NB4 (cell line): Measurements from ENCODE around the gene RAD51B.

Experiments
- MAX ChIP-seq: IDR thresholded peaks from 2 replicates; pipeline ENCODE4 v1.6.1; 2011; ENCODE audit warnings: low read depth, low read length
- MYC ChIP-seq: IDR thresholded peaks from 2 replicates; pipeline ENCODE4 v1.6.1; 2011; ENCODE audit warnings: low read depth, low read length
- POLR2A ChIP-seq: IDR thresholded peaks from 2 replicates; pipeline ENCODE4 v1.6.1; 2011; ENCODE audit warnings: mild to moderate bottlenecking; ENCODE audit not compliant: insufficient read length; ENCODE audit errors: extremely low read depth
- TF ChIP-seq, protein P1 (sequence below): IDR thresholded peaks from one replicate; pipeline ENCODE4 v1.5.1; 2012; ENCODE audit warnings: low read depth, low read length

DNA sequence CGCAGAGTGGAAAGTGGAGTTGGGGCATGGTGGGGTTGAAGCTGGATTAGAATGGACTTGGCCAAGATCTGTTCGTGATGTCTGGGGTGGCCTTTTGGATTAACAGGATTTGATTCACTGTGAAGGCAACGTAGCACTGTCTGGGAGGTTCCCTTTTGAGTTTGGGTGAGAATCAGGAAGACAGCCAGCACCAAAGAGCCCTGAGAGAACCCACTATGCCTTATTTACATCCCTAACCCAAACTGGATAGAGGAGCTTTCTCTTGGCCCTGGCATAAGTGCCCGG is 703.7 kb downstream of the RAD51B start:
- TF ChIP-seq MYC (no peak), POLR2A (no peak), MAX (no peak)
- TF ChIP-seq, protein P1, sequence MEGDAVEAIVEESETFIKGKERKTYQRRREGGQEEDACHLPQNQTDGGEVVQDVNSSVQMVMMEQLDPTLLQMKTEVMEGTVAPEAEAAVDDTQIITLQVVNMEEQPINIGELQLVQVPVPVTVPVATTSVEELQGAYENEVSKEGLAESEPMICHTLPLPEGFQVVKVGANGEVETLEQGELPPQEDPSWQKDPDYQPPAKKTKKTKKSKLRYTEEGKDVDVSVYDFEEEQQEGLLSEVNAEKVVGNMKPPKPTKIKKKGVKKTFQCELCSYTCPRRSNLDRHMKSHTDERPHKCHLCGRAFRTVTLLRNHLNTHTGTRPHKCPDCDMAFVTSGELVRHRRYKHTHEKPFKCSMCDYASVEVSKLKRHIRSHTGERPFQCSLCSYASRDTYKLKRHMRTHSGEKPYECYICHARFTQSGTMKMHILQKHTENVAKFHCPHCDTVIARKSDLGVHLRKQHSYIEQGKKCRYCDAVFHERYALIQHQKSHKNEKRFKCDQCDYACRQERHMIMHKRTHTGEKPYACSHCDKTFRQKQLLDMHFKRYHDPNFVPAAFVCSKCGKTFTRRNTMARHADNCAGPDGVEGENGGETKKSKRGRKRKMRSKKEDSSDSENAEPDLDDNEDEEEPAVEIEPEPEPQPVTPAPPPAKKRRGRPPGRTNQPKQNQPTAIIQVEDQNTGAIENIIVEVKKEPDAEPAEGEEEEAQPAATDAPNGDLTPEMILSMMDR, result no peak
